GM23338 (cell line): ENCODE data around the gene SIKE1. TPM values are rescaled to one million over a fixed set of nuclear protein-coding genes. Genes with fewer than 3 reads are reported as not detected.
"Not testable (repeated sequence)": the region's sequence is repeated elsewhere in the genome, so short reads cannot be mapped to it uniquely, and the experiment has no call there.

Experiments used
- ATAC-seq: fragments of 200-7000 bp; cut with Tn5 transposase; 3 replicates; pipeline ENCODE4 v1.9.1; 2020
- DNase-seq: peaks from one replicate; pipeline ENCODE4 v3.0.0-alpha.2; 2015; ENCODE audit warnings: low spot score
- H2AFZ ChIP-seq: fragments of 200-600 bp; sonication (generic); 2 replicates; pipeline ENCODE4 v1.8.0; 2016; ENCODE audit warnings: antibody characterized with exemption, mild to moderate bottlenecking, moderate library complexity
- H3F3A ChIP-seq: fragments of 200-600 bp; sonication (generic); replicated peaks from 2 replicates; pipeline ENCODE4 v1.8.0; 2017; ENCODE audit warnings: antibody characterized with exemption, mixed run types, low read depth
- H3K27ac ChIP-seq: fragments of 200-600 bp; sonication (generic); 2 replicates; pipeline ENCODE4 v1.6.1; 2016; ENCODE audit warnings: low read depth
- H3K27me3 ChIP-seq: fragments of 200-600 bp; sonication (generic); 2 replicates; pipeline ENCODE4 v1.8.0; 2016; ENCODE audit warnings: mild to moderate bottlenecking, mixed run types, moderate library complexity; ENCODE audit not compliant: insufficient read depth
- H3K36me3 ChIP-seq: fragments of 200-600 bp; sonication (generic); 2 replicates; pipeline ENCODE4 v1.8.0; 2016; ENCODE audit warnings: mild to moderate bottlenecking; ENCODE audit not compliant: insufficient read depth
- H3K4me1 ChIP-seq: fragments of 200-600 bp; sonication (generic); 2 replicates; pipeline ENCODE4 v1.8.0; 2016; ENCODE audit warnings: mild to moderate bottlenecking, moderate library complexity; ENCODE audit not compliant: insufficient read depth
- H3K4me2 ChIP-seq: fragments of 200-600 bp; sonication (generic); 2 replicates; pipeline ENCODE4 v1.7.1; 2017; ENCODE audit warnings: mixed run types
- H3K4me3 ChIP-seq: fragments of 200-600 bp; sonication (generic); 2 replicates; pipeline ENCODE4 v1.6.1; 2016; ENCODE audit warnings: mixed run types
- H3K79me2 ChIP-seq: fragments of 200-600 bp; sonication (generic); replicated peaks from 2 replicates; pipeline ENCODE4 v1.8.0; 2017; ENCODE audit warnings: mild to moderate bottlenecking; ENCODE audit not compliant: insufficient read depth
- H3K9me2 ChIP-seq: fragments of 200-600 bp; sonication (generic); 2 replicates; pipeline ENCODE4 v1.8.0; 2017; ENCODE audit not compliant: insufficient read depth
- H4K20me1 ChIP-seq: fragments of 200-600 bp; sonication (generic); replicated peaks from 2 replicates; pipeline ENCODE4 v1.8.0; 2017; ENCODE audit warnings: mild to moderate bottlenecking; ENCODE audit not compliant: insufficient read depth
- H3K27ac Mint-ChIP-seq: 2 replicates; pipeline ENCODE4 v1.8.0; 2020; ENCODE audit warnings: inconsistent platforms, mild to moderate bottlenecking, moderate library complexity, mixed read lengths
- H3K27me3 Mint-ChIP-seq: 3 replicates; pipeline ENCODE4 v1.8.0; 2022; ENCODE audit warnings: low read depth, mild to moderate bottlenecking, moderate library complexity, mixed read lengths, inconsistent platforms; ENCODE audit not compliant: insufficient read depth, poor library complexity
- H3K36me3 Mint-ChIP-seq: 3 replicates; pipeline ENCODE4 v1.8.0; 2021; ENCODE audit warnings: low read depth, mild to moderate bottlenecking, inconsistent platforms, moderate library complexity, mixed read lengths
- H3K4me1 Mint-ChIP-seq: 3 replicates; pipeline ENCODE4 v1.8.0; 2020; ENCODE audit warnings: mild to moderate bottlenecking, inconsistent platforms, mixed read lengths
- H3K4me3 Mint-ChIP-seq: 3 replicates; pipeline ENCODE4 v1.8.0; 2021; ENCODE audit warnings: moderate library complexity, mild to moderate bottlenecking, inconsistent platforms, mixed read lengths
- H3K9me3 Mint-ChIP-seq: 3 replicates; pipeline ENCODE4 v1.8.0; 2020; ENCODE audit warnings: moderate library complexity, mild to moderate bottlenecking, inconsistent platforms, mixed read lengths
- NANOG ChIP-seq: IDR thresholded peaks from 2 replicates; pipeline ENCODE4 v1.6.1; 2016; ENCODE audit warnings: antibody characterized with exemption, borderline replicate concordance
- STAT1 ChIP-seq: IDR thresholded peaks from one replicate; pipeline ENCODE4 v1.6.1; 2016; ENCODE audit warnings: antibody characterized with exemption; ENCODE audit not compliant: unreplicated experiment
- ZNF331 ChIP-seq: fragments of 250-450 bp; sonication (Bioruptor Pico); IDR thresholded peaks from 2 replicates; pipeline ENCODE4 v1.5.0; 2020; ENCODE audit warnings: low read depth, mild to moderate bottlenecking, moderate library complexity
- polyA plus RNA-seq: library from polyadenylated mRNA; unstranded; fragments of >200 nt; fragmentation: Nextera tagmentation; extraction: Ambion mirVana; gene quantifications from 2 replicates; pipeline ENCODE4 v1.2.1, GENCODE V29; 2016
- total RNA-seq: library from RNA; depleted of rRNA; stranded (reverse); fragments of >200 nt; shearing (Covaris generic); gene quantifications from 2 replicates; pipeline ENCODE4 v1.2.3, GENCODE V29; 2014
- TF ChIP-seq, protein P1 (sequence below), 2 experiments: fragments of 200-600 bp in 1 of 2; sonication (generic) in 1 of 2; conservative IDR thresholded peaks; 2 replicates each; pipeline versions ENCODE4 v1.5.1 to v1.6.1; 2016 to 2017; ENCODE audit warnings: antibody characterized with exemption in 2 of 2, low read depth in 2 of 2, mild to moderate bottlenecking in 2 of 2, moderate library complexity in 1 of 2

Gene SIKE1
- total and polyA plus RNA-seq, 2 experiments from 2014 or later = 74.0 to 96.3 TPM

DNA sequence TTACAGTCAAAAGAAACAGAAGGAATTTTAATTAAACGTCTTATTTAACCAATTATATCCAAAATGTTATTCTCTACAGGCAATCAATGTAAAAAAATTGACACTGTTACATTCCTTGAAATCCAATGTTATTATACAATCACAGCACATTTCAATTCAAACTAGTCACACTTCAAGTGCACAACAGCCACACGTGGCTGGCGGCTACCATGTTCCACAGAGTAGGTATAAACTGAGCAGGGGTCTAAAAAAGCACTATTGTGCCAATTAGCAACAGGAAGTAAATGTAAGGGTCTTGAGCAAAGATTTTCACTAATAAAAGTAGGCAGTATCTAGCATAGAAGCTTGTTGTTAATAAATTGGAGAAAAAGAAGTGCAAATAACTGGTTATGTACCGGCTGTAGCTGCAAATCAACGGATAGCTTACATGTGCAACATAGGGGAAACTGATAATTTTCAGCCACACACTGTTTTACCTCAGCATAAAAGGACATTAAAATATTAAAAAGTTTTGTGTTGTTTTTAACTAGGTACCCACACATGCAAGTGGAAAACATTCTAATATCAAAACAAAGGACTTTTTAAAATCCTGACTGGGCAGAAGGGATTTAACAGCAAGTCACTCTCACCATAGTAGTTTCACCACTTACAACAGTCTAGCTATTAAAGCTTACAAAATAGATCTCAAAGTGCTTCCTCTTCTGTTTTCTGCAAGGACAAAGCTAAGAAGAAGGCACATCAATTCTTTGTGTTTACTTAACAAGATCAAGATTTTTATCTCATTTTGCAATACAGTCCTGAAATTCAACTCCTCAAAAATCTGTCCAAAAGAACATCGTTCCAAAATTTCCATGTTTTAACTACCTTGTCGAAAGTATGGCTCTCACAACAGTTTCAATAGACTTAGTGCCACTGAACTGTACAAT, 25.2 kb downstream of the SIKE1 start:
- peak overlapping the region; percentile 72 for H3K4me3 ChIP-seq
- ATAC-seq (no peak), DNase-seq (no peak)
- no peaks in the 10 kb centered on the region for H3K9me3 Mint-ChIP-seq
- no peaks in the 10 kb centered on the region for H3K27me3 ChIP-seq
- TF ChIP-seq, protein P1, sequence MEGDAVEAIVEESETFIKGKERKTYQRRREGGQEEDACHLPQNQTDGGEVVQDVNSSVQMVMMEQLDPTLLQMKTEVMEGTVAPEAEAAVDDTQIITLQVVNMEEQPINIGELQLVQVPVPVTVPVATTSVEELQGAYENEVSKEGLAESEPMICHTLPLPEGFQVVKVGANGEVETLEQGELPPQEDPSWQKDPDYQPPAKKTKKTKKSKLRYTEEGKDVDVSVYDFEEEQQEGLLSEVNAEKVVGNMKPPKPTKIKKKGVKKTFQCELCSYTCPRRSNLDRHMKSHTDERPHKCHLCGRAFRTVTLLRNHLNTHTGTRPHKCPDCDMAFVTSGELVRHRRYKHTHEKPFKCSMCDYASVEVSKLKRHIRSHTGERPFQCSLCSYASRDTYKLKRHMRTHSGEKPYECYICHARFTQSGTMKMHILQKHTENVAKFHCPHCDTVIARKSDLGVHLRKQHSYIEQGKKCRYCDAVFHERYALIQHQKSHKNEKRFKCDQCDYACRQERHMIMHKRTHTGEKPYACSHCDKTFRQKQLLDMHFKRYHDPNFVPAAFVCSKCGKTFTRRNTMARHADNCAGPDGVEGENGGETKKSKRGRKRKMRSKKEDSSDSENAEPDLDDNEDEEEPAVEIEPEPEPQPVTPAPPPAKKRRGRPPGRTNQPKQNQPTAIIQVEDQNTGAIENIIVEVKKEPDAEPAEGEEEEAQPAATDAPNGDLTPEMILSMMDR (conservative IDR thresholded peaks at IDR 0.05; ENCODE audit: low read depth in 2 of 2) = no peak
- TF ChIP-seq ZNF331 (CRISPR knock-in tag) (no peak), STAT1 (no peak)
- H3K36me3 Mint-ChIP-seq = peaks cover 32% of the 10 kb centered on the region
- H3K36me3 ChIP-seq = peaks cover 4% of the 10 kb centered on the region; the same call in 1 of the 2 replicates
- peaks cover 59% of the 10 kb centered on the region for H3K4me1 Mint-ChIP-seq
- peak overlapping the region; percentile 81 for H3K27ac Mint-ChIP-seq
- H3K27ac ChIP-seq = no peak overlapping the region
- H3K4me3 Mint-ChIP-seq = peak overlapping the region; percentile 96
- peak overlapping the region; percentile 81 for H3K4me2 ChIP-seq
- no peaks in the 10 kb centered on the region for H3F3A ChIP-seq
- H3K4me1 ChIP-seq = peaks cover 53% of the 10 kb centered on the region
- peaks cover 58% of the 10 kb centered on the region for H4K20me1 ChIP-seq
- peaks cover 70% of the 10 kb centered on the region for H3K79me2 ChIP-seq
- no peak overlapping the region for H2AFZ ChIP-seq
- H3K27me3 Mint-ChIP-seq = peaks cover 9% of the 10 kb centered on the region
- no peaks in the 10 kb centered on the region for H3K9me2 ChIP-seq

- peaks cover 71% of the 10 kb centered on the region for H4K20me1 ChIP-seq
- H3K9me3 Mint-ChIP-seq, H3K27me3 ChIP-seq, H3K9me2 ChIP-seq, H2AFZ ChIP-seq, DNase-seq, ATAC-seq, H3K27ac ChIP-seq, H3F3A ChIP-seq, H3K27me3 Mint-ChIP-seq: not testable (repeated sequence)
- peaks cover 53% of the 10 kb centered on the region for H3K4me1 ChIP-seq
- peaks cover 17% of the 10 kb centered on the region for H3K36me3 ChIP-seq
- Mint-ChIP-seq H3K4me3 (peak overlapping the region; percentile 96), H3K27ac (0 out of 2 replicates have a peak overlapping the region, but pooled peaks have one; percentile 36), H3K4me1 (peaks cover 59% of the 10 kb centered on the region), H3K36me3 (peaks cover 48% of the 10 kb centered on the region)
- peak overlapping the region; percentile 72 for H3K4me3 ChIP-seq
- peaks cover 85% of the 10 kb centered on the region for H3K79me2 ChIP-seq
- H3K4me2 ChIP-seq = peak overlapping the region; percentile 81
Observed at GRCh38 chr1:114753702-114754101, 26.8 kb downstream of the SIKE1 start.

- H3K9me3 Mint-ChIP-seq = no peaks in the 10 kb centered on the region
- H3K27me3 Mint-ChIP-seq = peaks cover 9% of the 10 kb centered on the region
- H3K36me3 ChIP-seq = peaks cover 22% of the 10 kb centered on the region
- no peaks in the 10 kb centered on the region for H3K27me3 ChIP-seq
- H3K4me1 ChIP-seq = peaks cover 53% of the 10 kb centered on the region
- no peak for ATAC-seq
- H4K20me1 ChIP-seq = peaks cover 74% of the 10 kb centered on the region
- H3K4me1 Mint-ChIP-seq = peaks cover 54% of the 10 kb centered on the region
- DNase-seq = peak; percentile 39
- peak overlapping the region; percentile 81 for H3K4me2 ChIP-seq
- no peak overlapping the region for H3K27ac ChIP-seq
- peak overlapping the region; percentile 96 for H3K4me3 Mint-ChIP-seq
- H3F3A ChIP-seq = no peaks in the 10 kb centered on the region
- H3K27ac Mint-ChIP-seq = 0 out of 2 replicates have a peak overlapping the region, but pooled peaks have one; percentile 36
- H2AFZ ChIP-seq = no peak overlapping the region
- TF ChIP-seq ZNF331 (CRISPR knock-in tag) = no peak
- TF ChIP-seq NANOG = peak; percentile 71; the same call in 1 of the 2 replicates
- H3K36me3 Mint-ChIP-seq = peaks cover 54% of the 10 kb centered on the region
- peaks cover 91% of the 10 kb centered on the region for H3K79me2 ChIP-seq
- peak overlapping the region; percentile 72 for H3K4me3 ChIP-seq
- no peaks in the 10 kb centered on the region for H3K9me2 ChIP-seq
Observed at GRCh38 chr1:114753143-114753542, 27.3 kb downstream of the SIKE1 start.
